Liver (tissue), 9 donors: ENCODE data around the gene NOS1AP. TPM values are rescaled to one million over a fixed set of nuclear protein-coding genes. Genes with fewer than 3 reads are reported as not detected.
A peak's percentile ranks its signal among the peaks of the same experiment; 100 is the strongest.

Source experiments
- DNase-seq: peaks from one replicate; pipeline ENCODE4 v3.0.0-alpha.2; 2017; ENCODE audit warnings: low spot score
- H3K27ac ChIP-seq, 2 donors: one replicate each; pipeline ENCODE4 v1.7.0; 2013; ENCODE audit warnings: inconsistent platforms in 2 of 2, low read length in 2 of 2, control low read depth in 1 of 2, low read depth in 1 of 2, mild to moderate bottlenecking in 1 of 2
- H3K27me3 ChIP-seq, 4 donors: one replicate each; pipeline versions ENCODE4 v1.6.1 to v1.7.0; 2013; ENCODE audit warnings: low read length in 3 of 4, inconsistent platforms in 1 of 4, mild to moderate bottlenecking in 1 of 4, moderate library complexity in 1 of 4; ENCODE audit not compliant: control insufficient read depth in 4 of 4, insufficient read depth in 4 of 4
- H3K36me3 ChIP-seq, 4 donors: one replicate each; pipeline versions ENCODE4 v1.6.1 to v1.7.0; 2013; ENCODE audit warnings: low read length in 3 of 4, mild to moderate bottlenecking in 3 of 4, low read depth in 1 of 4, moderate library complexity in 1 of 4; ENCODE audit not compliant: control insufficient read depth in 4 of 4, insufficient read depth in 3 of 4
- H3K4me1 ChIP-seq, 4 donors: one replicate each; pipeline versions ENCODE4 v1.6.1 to v1.7.0; 2013; ENCODE audit warnings: low read length in 3 of 4, mild to moderate bottlenecking in 3 of 4, moderate library complexity in 1 of 4; ENCODE audit not compliant: control insufficient read depth in 4 of 4, insufficient read depth in 4 of 4
- H3K4me3 ChIP-seq, 3 donors: one replicate each; pipeline versions ENCODE4 v1.6.1 to v1.7.0; 2013; ENCODE audit warnings: low read length in 3 of 3, control low read depth in 1 of 3, low read depth in 1 of 3, mild to moderate bottlenecking in 1 of 3
- H3K9ac ChIP-seq, 2 donors: one replicate each; pipeline ENCODE4 v1.7.0; 2013; ENCODE audit warnings: low read length in 2 of 2, mild to moderate bottlenecking in 2 of 2, moderate library complexity in 2 of 2, control low read depth in 1 of 2, low read depth in 1 of 2
- H3K9me3 ChIP-seq, 4 donors: one replicate each; pipeline versions ENCODE4 v1.6.1 to v1.7.0; 2013; ENCODE audit warnings: low read length in 3 of 4; ENCODE audit not compliant: control insufficient read depth in 4 of 4
- ATF3 ChIP-seq: IDR thresholded peaks from 2 replicates; pipeline ENCODE4 v1.6.1; 2016; ENCODE audit warnings: antibody characterized with exemption
- CTCF ChIP-seq: fragments of 150-350 bp; IDR thresholded peaks from 2 replicates; pipeline ENCODE4 v1.5.1; 2017; ENCODE audit warnings: improper control_type of control experiment, low read depth, low read length; ENCODE audit not compliant: missing input control
- EGR1 ChIP-seq, 2 donors: IDR thresholded peaks; 2 replicates each; pipeline ENCODE4 v1.6.1; 2016 to 2018; ENCODE audit warnings: antibody characterized with exemption in 2 of 2, low read depth in 2 of 2
- GABPA ChIP-seq, 2 donors: IDR thresholded peaks in 1 of 2; conservative IDR thresholded peaks in 1 of 2; 2 replicates each; pipeline ENCODE4 v1.6.1; 2016; ENCODE audit warnings: antibody characterized with exemption in 2 of 2, mild to moderate bottlenecking in 1 of 2, moderate library complexity in 1 of 2
- HNF4A ChIP-seq, 2 donors: conservative IDR thresholded peaks; 2 replicates each; pipeline ENCODE4 v1.6.1; 2016; ENCODE audit warnings: antibody characterized with exemption in 2 of 2, mild to moderate bottlenecking in 2 of 2
- HNF4G ChIP-seq: IDR thresholded peaks from 2 replicates; pipeline ENCODE4 v1.6.1; 2016; ENCODE audit warnings: antibody characterized with exemption
- JUND ChIP-seq, 2 donors: IDR thresholded peaks; 2 replicates each; pipeline ENCODE4 v1.6.1; 2016; ENCODE audit warnings: antibody characterized with exemption in 2 of 2
- NR2F2 ChIP-seq: IDR thresholded peaks from 2 replicates; pipeline ENCODE4 v1.6.1; 2016; ENCODE audit warnings: antibody characterized with exemption
- REST ChIP-seq: IDR thresholded peaks from 2 replicates; pipeline ENCODE4 v1.6.1; 2016; ENCODE audit warnings: antibody characterized with exemption, mild to moderate bottlenecking
- SP1 ChIP-seq: IDR thresholded peaks from 2 replicates; pipeline ENCODE4 v1.6.1; 2018; ENCODE audit warnings: antibody characterized with exemption, mild to moderate bottlenecking
- TAF1 ChIP-seq: conservative IDR thresholded peaks from 2 replicates; pipeline ENCODE4 v1.6.1; 2016; ENCODE audit warnings: antibody characterized with exemption, mild to moderate bottlenecking
- ZBTB33 ChIP-seq: IDR thresholded peaks from 2 replicates; pipeline ENCODE4 v1.6.1; 2016; ENCODE audit warnings: antibody characterized with exemption
- WGBS: extraction: QIAGEN DNeasy Blood & Tissue Kit; methylation state at CpG from one replicate; pipeline ENCODE4 v1.1.7; 2013; 5-methylcytosine and 5-hydroxymethylcytosine counted together
- polyA plus RNA-seq, 2 donors: library from polyadenylated mRNA; stranded (reverse) in 1 of 2; unstranded in 1 of 2; fragments of 200-250 nt in 1 of 2; fragments of >200 nt in 1 of 2; fragmentation: Nextera tagmentation in 1 of 2; extraction: Ambion mirVana in 1 of 2; gene quantifications; one replicate each; pipeline versions ENCODE4 v1.2.1 to v1.2.3, GENCODE V29; 2013 to 2015
- total RNA-seq, 2 donors: library from RNA; depleted of rRNA; stranded (reverse); fragments of >200 nt; gene quantifications; one replicate each; pipeline ENCODE4 v1.2.3, GENCODE V29; 2014
- donor health status: healthy.
- donor health status: healthy.
- donor health status: healthy.
- donor health status: healthy.
- donor health status: healthy.

NOS1AP gene
- total and polyA plus RNA-seq, 4 donors, result 1.4 to 13.0 (median 4.5) TPM

- no peak for TF ChIP-seq REST
- TF ChIP-seq EGR1 (IDR thresholded peaks at IDR 0.05; ENCODE audit: low read depth in 2 of 2), result no peak
- no peak for TF ChIP-seq JUND (IDR thresholded peaks at IDR 0.05)
- no peak for TF ChIP-seq ATF3
- no peak for TF ChIP-seq SP1
- TF ChIP-seq ZBTB33, result no peak
These were observed 317.1 kb downstream of the NOS1AP start (continued) for GRCh38 chr1:162386292-162387225.

GRCh38 chr1:162387226-162388082 lies 318.0 kb downstream of the NOS1AP start:
- Histone ChIP-seq H3K27me3 (no peaks in the 10 kb centered on the region), H3K9ac (no peak overlapping the region), H3K4me3 (no peak overlapping the region), H3K36me3 (peaks cover 0 to 13% (median 10%) of the 10 kb centered on the region in 4 donors), H3K4me1 (peaks cover 8 to 29% (median 17%) of the 10 kb centered on the region in 4 donors), H3K9me3 (no peaks in the 10 kb centered on the region), H3K27ac (peak overlapping the region; percentile 80 to 81)
- TF ChIP-seq NR2F2 (no peak), HNF4G (no peak), GABPA (IDR thresholded peaks at IDR 0.05 in 1 of 2, conservative IDR thresholded peaks at IDR 0.05 in 1 of 2) (no peak), SP1 (no peak), HNF4A (conservative IDR thresholded peaks at IDR 0.05) (no peak), ATF3 (no peak), JUND (IDR thresholded peaks at IDR 0.05) (no peak), EGR1 (IDR thresholded peaks at IDR 0.05; ENCODE audit: low read depth in 2 of 2) (no peak), TAF1 (no peak), CTCF (no peak)
- 91% methylated on average over 20 of the region's 20 CpGs for WGBS
- DNase-seq, result peak; percentile 14
